ENCODE data around the gene AMH. TPM values are rescaled to one million over a fixed set of nuclear protein-coding genes. Genes with fewer than 3 reads are reported as not detected.

Gene AMH
- total RNA-seq, 2 experiments from 2014 or later: 4.5 to 6.1 TPM

- Mint-ChIP-seq H3K27ac (no peak overlapping the region), H3K36me3 (ENCODE audit: low read depth) (peaks cover 39% of the 10 kb centered on the region), H3K4me3 (no peak overlapping the region), H3K27me3 (no peaks in the 10 kb centered on the region), H3K9me3 (no peaks in the 10 kb centered on the region), H3K4me1 (ENCODE audit: low read depth) (peaks cover 17% of the 10 kb centered on the region)
- DNase-seq: no peak
- ChIA-PET CTCF (no interaction called here), POLR2A (interaction anchor here (1.1 kb wide), 1 partner anchor 217 kb away, joined by 4 read pairs; no protein-coding TSS in a partner anchor)
- ATAC-seq: no peak
- intact Hi-C loops (cut with micrococcal nuclease): no loop called here
- no peak for TF ChIP-seq CTCF (IDR thresholded peaks at IDR 0.05)
These were observed 38.0 kb upstream of the AMH start for GRCh38 chr19:2210987-2211740.

DNA sequence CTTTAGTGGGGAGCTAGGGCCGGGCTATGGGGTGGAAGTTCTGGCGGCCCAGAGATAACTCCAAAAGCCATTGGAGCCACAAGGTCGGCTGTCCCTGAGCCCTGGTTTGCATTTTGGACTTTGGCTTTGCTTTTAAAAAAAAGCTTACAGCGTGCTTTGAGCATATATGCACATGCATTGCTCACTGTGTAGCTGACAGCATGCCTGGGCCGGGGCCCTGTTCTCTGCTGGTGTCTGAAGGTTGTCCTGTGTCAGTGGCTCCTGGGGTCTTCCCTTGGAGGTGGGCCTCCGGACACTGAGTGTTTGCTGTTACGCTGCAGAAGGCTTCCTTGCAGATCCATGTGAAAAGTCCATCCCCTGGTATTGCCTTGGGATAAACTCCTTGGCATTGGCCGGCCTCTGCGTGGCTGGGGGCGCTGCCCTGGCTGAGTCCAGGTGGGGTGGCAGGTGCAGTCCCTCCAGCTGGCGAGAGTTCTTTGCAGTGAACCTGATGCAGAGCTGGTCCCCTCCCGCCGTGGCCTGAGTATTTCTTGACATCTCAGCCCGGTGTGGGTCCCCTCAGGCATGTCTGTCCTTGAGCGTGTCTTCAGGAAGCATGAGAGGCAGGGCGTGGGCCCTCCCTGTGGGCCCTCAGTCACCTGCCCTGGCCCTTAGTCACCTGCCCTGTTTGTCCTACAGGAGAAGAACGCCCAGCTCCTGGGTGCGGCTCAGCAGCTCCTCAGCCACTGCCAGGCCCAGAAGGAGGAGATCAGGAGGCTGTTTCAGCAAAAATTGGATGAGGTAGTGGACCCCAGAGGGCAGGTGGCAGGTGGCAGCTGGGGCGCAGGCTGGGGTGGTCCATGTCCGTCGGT, 36.0 kb upstream of the AMH start:
- Mint-ChIP-seq H3K27ac (no peak overlapping the region), H3K4me1 (ENCODE audit: low read depth) (peaks cover 17% of the 10 kb centered on the region), H3K27me3 (no peaks in the 10 kb centered on the region), H3K9me3 (no peaks in the 10 kb centered on the region), H3K36me3 (ENCODE audit: low read depth) (peaks cover 48% of the 10 kb centered on the region), H3K4me3 (no peak overlapping the region)
- POLR2A ChIA-PET: interaction anchor here (0.6 to 1.0 kb wide), 4 partner anchors 9 to 54 kb away, joined by 3 to 4 read pairs (median 3); no protein-coding TSS in a partner anchor
- intact Hi-C loops (cut with micrococcal nuclease): no loop called here
- CTCF ChIA-PET: no interaction called here
- no peak for ATAC-seq
- no peak for TF ChIP-seq CTCF (IDR thresholded peaks at IDR 0.05)
- DNase-seq: no peak

DNA sequence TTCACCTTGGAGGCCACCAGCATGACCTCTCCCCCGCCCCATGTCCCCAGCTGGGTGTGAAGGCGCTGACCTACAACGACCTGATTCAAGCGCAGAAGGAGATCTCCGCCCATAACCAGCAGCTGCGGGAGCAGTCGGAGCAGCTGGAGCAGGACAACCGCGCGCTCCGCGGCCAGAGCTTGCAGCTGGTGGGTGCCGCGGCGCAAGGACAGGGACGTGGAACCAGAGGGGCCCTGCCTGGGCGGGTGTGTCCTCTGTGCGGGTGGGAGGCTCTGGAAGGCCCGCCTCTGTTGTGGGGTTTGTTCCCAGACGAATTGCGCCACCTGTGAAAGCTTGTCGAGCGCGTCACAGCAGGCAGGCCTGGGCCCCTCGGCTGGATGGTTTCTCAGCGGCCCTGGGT, 35.3 kb upstream of the AMH start:
- peaks cover 48% of the 10 kb centered on the region for H3K36me3 Mint-ChIP-seq (ENCODE audit: low read depth)
- no peak for TF ChIP-seq CTCF (IDR thresholded peaks at IDR 0.05)
- POLR2A ChIA-PET: interaction anchor here (0.8 to 1.0 kb wide), 2 partner anchors 16 to 55 kb away, joined by 3 read pairs; no protein-coding TSS in a partner anchor
- no peak overlapping the region for H3K27ac Mint-ChIP-seq
- no peaks in the 10 kb centered on the region for H3K27me3 Mint-ChIP-seq
- H3K4me3 Mint-ChIP-seq: no peak overlapping the region
- no peaks in the 10 kb centered on the region for H3K9me3 Mint-ChIP-seq
- ATAC-seq (peak; percentile 26), DNase-seq (no peak)
- CTCF ChIA-PET: interaction anchor here (0.6 kb wide), 1 partner anchor 40 kb away, joined by 3 read pairs; no protein-coding TSS in a partner anchor
- intact Hi-C loops (cut with micrococcal nuclease): no loop called here
- peaks cover 17% of the 10 kb centered on the region for H3K4me1 Mint-ChIP-seq (ENCODE audit: low read depth)

DNA sequence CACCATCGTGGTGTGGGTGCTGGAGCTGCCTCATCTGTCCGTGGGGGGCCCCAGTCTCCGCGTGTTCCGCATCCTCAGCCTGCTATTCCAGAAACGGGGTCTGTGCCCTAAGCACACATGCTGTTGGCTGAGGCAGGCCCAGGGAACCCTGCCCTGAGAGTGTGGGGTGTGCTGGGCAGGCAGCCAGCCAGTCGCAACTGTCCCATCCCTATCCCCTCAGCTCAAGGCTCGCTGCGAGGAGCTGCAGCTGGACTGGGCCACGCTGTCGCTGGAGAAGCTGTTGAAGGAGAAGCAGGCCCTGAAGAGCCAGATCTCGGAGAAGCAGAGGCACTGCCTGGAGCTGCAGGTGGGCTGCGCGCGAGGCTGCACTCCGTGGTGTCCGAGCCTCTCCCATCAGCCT, 34.9 kb upstream of the AMH start:
- intact Hi-C loops (cut with micrococcal nuclease): no loop called here
- H3K9me3 Mint-ChIP-seq: no peaks in the 10 kb centered on the region
- no peak overlapping the region for H3K4me3 Mint-ChIP-seq
- no peaks in the 10 kb centered on the region for H3K27me3 Mint-ChIP-seq
- POLR2A ChIA-PET: interaction anchor here (0.8 kb wide), 1 partner anchor 15 kb away, joined by 3 read pairs; no protein-coding TSS in a partner anchor
- DNase-seq (no peak), ATAC-seq (no peak)
- peaks cover 17% of the 10 kb centered on the region for H3K4me1 Mint-ChIP-seq (ENCODE audit: low read depth)
- no peak for TF ChIP-seq CTCF (IDR thresholded peaks at IDR 0.05)
- no peak overlapping the region for H3K27ac Mint-ChIP-seq
- CTCF ChIA-PET: interaction anchor here (0.6 kb wide), 1 partner anchor 40 kb away, joined by 3 read pairs; no protein-coding TSS in a partner anchor
- H3K36me3 Mint-ChIP-seq (ENCODE audit: low read depth): peaks cover 48% of the 10 kb centered on the region

All from activated CD8-positive, alpha-beta T cell treated with anti-CD3 and anti-CD28 coated beads for 36 hours (primary cell).